D721Med (cell line): ENCODE measurements around the gene PLIN3.

ENCODE experiments used
- DNase-seq: peaks from one replicate; pipeline ENCODE4 v3.0.0; 2011; ENCODE audit warnings: low spot score; ENCODE audit not compliant: insufficient read length
- FAIRE-seq: peaks from 2 replicates; lab custom pipeline; 2011; peaks lifted over from hg19 to GRCh38; lab: Jason Lieb, UNC
- TF ChIP-seq, protein P1 (sequence below): IDR thresholded peaks from 2 replicates; pipeline ENCODE4 v1.5.1; 2012; ENCODE audit warnings: mild to moderate bottlenecking, control low read depth; ENCODE audit not compliant: insufficient read depth; ENCODE audit errors: missing control alignments

Gene PLIN3

GRCh38 chr19:4867534-4868285 lies at the start of gene PLIN3:
PLIN3 (minus strand) TSS chr19:4867667; CDS start chr19:4861394, 6,273 bp downstream.
- FAIRE-seq (no peak), DNase-seq (peak; percentile 100)
- TF ChIP-seq, protein P1, sequence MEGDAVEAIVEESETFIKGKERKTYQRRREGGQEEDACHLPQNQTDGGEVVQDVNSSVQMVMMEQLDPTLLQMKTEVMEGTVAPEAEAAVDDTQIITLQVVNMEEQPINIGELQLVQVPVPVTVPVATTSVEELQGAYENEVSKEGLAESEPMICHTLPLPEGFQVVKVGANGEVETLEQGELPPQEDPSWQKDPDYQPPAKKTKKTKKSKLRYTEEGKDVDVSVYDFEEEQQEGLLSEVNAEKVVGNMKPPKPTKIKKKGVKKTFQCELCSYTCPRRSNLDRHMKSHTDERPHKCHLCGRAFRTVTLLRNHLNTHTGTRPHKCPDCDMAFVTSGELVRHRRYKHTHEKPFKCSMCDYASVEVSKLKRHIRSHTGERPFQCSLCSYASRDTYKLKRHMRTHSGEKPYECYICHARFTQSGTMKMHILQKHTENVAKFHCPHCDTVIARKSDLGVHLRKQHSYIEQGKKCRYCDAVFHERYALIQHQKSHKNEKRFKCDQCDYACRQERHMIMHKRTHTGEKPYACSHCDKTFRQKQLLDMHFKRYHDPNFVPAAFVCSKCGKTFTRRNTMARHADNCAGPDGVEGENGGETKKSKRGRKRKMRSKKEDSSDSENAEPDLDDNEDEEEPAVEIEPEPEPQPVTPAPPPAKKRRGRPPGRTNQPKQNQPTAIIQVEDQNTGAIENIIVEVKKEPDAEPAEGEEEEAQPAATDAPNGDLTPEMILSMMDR: no peak

DNA sequence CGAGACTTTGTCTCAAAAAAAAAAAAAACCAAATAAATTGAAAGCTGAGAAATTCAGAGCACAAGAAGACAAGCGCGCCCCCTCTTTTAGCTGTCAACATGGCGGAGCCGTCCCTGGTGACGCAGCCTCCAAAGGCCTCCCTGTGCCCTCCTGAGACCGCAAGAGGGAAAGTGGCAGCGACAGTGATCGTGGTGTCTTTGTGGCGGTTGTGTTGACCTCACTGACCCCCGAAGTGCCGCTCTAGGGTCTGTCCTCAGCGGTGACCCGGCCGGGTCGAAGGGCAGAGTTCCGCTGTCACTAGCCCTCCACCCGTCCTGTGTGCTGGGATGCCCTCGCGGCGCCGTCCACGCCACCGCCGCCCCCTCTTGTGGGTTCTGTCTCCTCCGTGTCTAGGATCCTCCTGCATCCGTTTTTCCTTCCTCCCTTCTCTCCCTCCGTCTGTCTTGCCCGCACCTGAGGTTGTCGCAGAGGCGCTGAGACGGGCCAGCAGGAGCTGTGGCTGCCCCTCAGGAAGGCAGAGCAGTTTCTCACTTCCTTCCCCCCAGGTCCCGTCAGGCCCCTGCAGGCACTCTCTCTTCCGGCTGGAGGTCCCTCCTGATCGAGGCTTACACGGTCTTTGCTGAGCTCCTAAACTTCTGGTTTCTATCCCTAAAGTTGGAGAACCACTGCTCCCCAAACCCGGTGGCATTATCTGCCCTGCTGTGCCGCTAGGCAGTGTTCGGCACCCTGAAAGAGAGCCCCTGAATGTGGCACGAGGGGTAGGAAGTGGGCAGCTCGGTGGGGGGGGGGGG lies 49.0 kb upstream of the PLIN3 start:
- FAIRE-seq (no peak), DNase-seq (no peak)
- TF ChIP-seq, protein P1: no peak

DNA sequence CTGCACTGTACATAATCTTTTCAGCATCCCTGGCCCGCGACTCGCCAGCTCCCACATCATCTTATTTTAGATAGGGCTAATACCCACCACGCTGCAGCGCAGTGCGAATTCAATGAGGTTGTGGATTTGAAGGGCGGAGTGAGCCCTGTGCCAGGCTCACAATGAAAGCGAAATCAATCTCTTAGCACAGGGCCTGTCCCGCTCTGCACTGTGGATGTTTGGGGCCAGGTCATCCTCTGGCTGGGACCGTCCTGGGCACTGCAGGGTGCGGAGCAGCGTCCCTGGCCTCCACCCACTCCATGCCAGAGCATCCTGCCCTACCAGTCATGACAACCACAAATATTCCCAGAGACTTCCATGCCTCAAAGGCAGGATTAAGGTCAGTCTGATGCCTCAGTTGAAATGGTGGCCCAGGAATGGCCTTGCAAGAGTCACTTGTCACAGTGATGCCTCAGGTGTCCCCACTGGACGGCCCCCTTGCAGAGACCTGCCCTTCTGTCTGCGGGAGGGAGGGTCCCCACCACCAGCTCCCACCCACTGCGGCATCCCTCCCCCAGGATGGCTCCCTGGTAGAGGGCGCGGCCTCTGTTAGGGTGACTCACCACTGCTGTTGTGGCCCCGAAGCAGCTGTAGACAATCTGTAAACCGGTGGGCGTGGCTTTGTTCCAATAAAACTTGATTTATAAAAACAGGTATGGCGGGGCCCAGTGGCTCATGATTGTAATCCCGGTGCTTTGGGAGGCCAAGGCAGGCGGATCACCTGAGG lies 47.5 kb upstream of the PLIN3 start:
- no peak for FAIRE-seq
- TF ChIP-seq, protein P1: no peak
- no peak for DNase-seq

DNA sequence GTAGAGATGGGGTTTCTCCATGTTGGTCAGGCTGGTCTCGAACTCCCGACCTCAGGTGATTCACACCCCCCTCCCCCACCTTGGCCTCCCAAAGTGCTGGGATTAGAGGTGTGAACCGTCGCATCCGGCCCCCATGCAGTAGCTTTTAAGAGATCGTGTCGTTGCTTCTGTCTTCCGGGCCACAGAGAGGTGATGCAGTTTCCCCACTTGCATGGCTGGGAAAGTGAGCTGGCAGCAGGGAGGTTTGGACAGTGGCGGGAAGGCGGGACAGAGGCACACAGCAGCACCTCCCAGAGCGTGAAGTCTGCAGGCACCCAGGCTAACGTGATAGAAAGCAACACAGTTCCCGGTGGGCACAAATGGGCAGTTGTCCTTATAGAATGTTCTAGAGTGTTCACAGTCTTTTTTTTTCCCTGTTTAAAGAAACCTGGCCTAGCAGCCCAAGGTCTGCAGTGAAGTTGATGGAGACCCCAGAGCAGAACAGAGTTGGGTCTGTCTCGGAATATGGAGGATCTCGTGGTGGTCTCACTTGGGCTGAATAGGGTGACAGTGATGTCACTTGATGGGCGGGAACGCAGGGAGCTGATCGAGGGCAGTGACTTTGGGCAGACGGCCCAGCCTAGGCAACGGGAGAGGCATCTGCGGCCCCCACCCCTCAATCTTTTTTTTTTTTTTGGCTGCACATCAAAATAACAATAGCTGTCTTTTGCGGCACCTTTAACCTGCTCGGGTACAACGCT lies 46.7 kb upstream of the PLIN3 start:
- FAIRE-seq (no peak), DNase-seq (no peak)
- TF ChIP-seq, protein P1: no peak

DNA sequence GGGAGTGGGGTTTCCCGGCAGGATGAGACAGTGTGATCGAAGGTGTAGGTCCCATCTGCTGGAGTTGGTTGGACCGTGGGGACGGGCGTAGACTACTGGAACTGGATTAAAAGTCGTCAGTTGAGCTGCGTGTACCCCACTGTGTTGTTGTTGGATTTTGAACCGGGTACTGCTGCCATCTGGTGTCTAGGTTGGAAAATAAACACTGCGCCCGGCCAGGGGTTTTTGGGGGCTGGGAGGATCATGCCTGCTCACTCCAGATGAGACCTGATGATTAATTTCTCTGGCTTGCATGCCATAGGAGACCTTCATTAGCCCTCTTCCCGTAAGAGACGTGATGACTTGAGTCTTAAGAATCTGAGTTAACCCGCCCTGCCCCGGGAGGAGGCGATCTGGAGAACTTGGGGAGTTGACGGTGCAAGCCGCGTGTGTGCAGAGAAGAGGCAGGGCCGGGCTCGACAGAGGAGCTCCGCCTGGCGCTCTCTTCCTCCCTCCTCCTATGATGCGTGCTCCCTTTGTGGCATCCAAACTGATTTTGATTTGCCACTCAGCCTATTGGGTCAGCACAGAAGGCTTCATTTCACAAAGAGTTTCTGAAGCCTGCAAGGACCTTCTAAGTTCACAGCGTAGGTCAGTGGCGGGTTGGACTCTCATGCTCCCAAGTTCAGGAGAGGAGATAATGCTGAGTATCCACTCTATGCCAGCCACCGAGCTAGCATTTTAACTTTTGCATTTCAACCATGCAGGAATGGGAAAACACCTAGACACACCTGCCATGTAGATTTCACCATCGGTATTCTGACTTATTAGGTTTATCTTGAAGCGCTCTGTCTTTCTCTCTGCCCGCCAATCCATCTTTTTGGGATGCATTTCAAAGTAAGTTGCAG lies 44.6 kb upstream of the PLIN3 start:
- TF ChIP-seq, protein P1: peak; percentile 67
- DNase-seq (peak; percentile 61), FAIRE-seq (no peak)

- no peak for FAIRE-seq
- TF ChIP-seq, protein P1: no peak
- DNase-seq: peak; percentile 17
These were observed 43.8 kb upstream of the PLIN3 start for GRCh38 chr19:4911314-4911713.
